DND-41 (cell line): ENCODE measurements around the gene NPHP4.

Source experiments
- ATAC-seq: fragments of 200-7000 bp; cut with Tn5 transposase; 3 replicates; pipeline ENCODE4 v1.9.1; 2021; ENCODE audit warnings: low read depth; ENCODE audit not compliant: insufficient read depth
- DNase-seq: peaks from one replicate; pipeline ENCODE4 v3.0.0-alpha.2; 2020
- H2AFZ ChIP-seq: 2 replicates; pipeline ENCODE4 v1.6.0; 2012; ENCODE audit warnings: low read depth, low read length
- H3K27ac ChIP-seq: 2 replicates; pipeline ENCODE4 v1.5.1; 2012; ENCODE audit warnings: low read length, inconsistent platforms
- H3K27me3 ChIP-seq: fragments of 200-600 bp; sonication (generic); 2 replicates; pipeline ENCODE4 v1.6.0; 2012; ENCODE audit warnings: low read length, mild to moderate bottlenecking, inconsistent platforms; ENCODE audit not compliant: insufficient read depth, poor library complexity
- H3K36me3 ChIP-seq: 2 replicates; pipeline ENCODE4 v1.5.1; 2012; ENCODE audit warnings: low read length, inconsistent platforms; ENCODE audit not compliant: insufficient read depth
- H3K4me1 ChIP-seq: 2 replicates; pipeline ENCODE4 v1.5.1; 2012; ENCODE audit warnings: mild to moderate bottlenecking, low read length; ENCODE audit not compliant: insufficient read depth
- H3K4me2 ChIP-seq: 2 replicates; pipeline ENCODE4 v1.6.0; 2012; ENCODE audit warnings: mild to moderate bottlenecking, moderate library complexity, low read length, inconsistent platforms; ENCODE audit not compliant: insufficient read depth
- H3K4me3 ChIP-seq, 2 experiments: fragments of 200-600 bp in 1 of 2; shearing (Covaris generic) in 1 of 2; 2 replicates each; pipeline ENCODE4 v1.5.1; 2012 to 2016; ENCODE audit warnings: inconsistent platforms in 2 of 2, low read length in 2 of 2, mild to moderate bottlenecking in 2 of 2, low read depth in 1 of 2, moderate library complexity in 1 of 2
- H3K79me2 ChIP-seq: 2 replicates; pipeline ENCODE4 v1.6.0; 2012; ENCODE audit warnings: low read length, inconsistent platforms; ENCODE audit not compliant: insufficient read depth
- H3K9ac ChIP-seq: 2 replicates; pipeline ENCODE4 v1.6.0; 2012; ENCODE audit warnings: low read depth, mild to moderate bottlenecking, inconsistent platforms, low read length, moderate library complexity
- H3K9me3 ChIP-seq: 2 replicates; pipeline ENCODE4 v1.5.1; 2012; ENCODE audit warnings: low read length, moderate library complexity, mild to moderate bottlenecking, inconsistent platforms; ENCODE audit not compliant: insufficient read depth, severe bottlenecking
- H4K20me1 ChIP-seq: 2 replicates; pipeline ENCODE4 v1.6.0; 2012; ENCODE audit warnings: low read length; ENCODE audit not compliant: insufficient read depth
- CTCF ChIP-seq: IDR thresholded peaks from 2 replicates; pipeline ENCODE4 v1.5.1; 2012; ENCODE audit warnings: borderline replicate concordance, low read length, moderate library complexity, mild to moderate bottlenecking; ENCODE audit not compliant: poor library complexity, severe bottlenecking; ENCODE audit errors: extremely low read depth
- EZH2 ChIP-seq: IDR thresholded peaks from 3 replicates; pipeline ENCODE4 v1.6.1; 2012; ENCODE audit warnings: borderline replicate concordance, low read depth, mild to moderate bottlenecking, moderate library complexity, low read length, inconsistent platforms; ENCODE audit not compliant: severe bottlenecking

Gene NPHP4

GRCh38 chr1:5961601-5962000 is 30.6 kb downstream of the NPHP4 start:
- Histone ChIP-seq H3K4me3 (no peak overlapping the region), H3K79me2 (no peaks in the 10 kb centered on the region), H3K27ac (no peak overlapping the region), H3K9me3 (no peaks in the 10 kb centered on the region), H3K4me1 (no peaks in the 10 kb centered on the region), H3K36me3 (peaks cover 78% of the 10 kb centered on the region), H3K27me3 (no peaks in the 10 kb centered on the region), H2AFZ (no peak overlapping the region), H3K9ac (no peak overlapping the region), H4K20me1 (peaks cover 16% of the 10 kb centered on the region), H3K4me2 (no peak overlapping the region)
- TF ChIP-seq EZH2, result no peak
- TF ChIP-seq CTCF, result no peak
- ATAC-seq (no peak), DNase-seq (no peak)

GRCh38 chr1:5960336-5960735 is 31.9 kb downstream of the NPHP4 start:
- Histone ChIP-seq H3K4me1 (no peaks in the 10 kb centered on the region), H3K9ac (no peak overlapping the region), H3K4me2 (no peak overlapping the region), H3K36me3 (peaks cover 79% of the 10 kb centered on the region), H3K4me3 (no peak overlapping the region), H4K20me1 (peaks cover 15% of the 10 kb centered on the region), H3K79me2 (no peaks in the 10 kb centered on the region), H2AFZ (no peak overlapping the region), H3K9me3 (no peaks in the 10 kb centered on the region), H3K27ac (no peak overlapping the region), H3K27me3 (no peaks in the 10 kb centered on the region)
- no peak for ATAC-seq
- no peak for TF ChIP-seq CTCF
- TF ChIP-seq EZH2, result no peak
- DNase-seq, result no peak

- peaks cover 83% of the 10 kb centered on the region for H3K36me3 ChIP-seq
- no peak overlapping the region for H2AFZ ChIP-seq
- ATAC-seq (no peak), DNase-seq (no peak)
- TF ChIP-seq EZH2 (no peak), CTCF (no peak)
- no peak overlapping the region for H3K9ac ChIP-seq
- no peaks in the 10 kb centered on the region for H3K4me1 ChIP-seq
- no peaks in the 10 kb centered on the region for H3K9me3 ChIP-seq
- no peak overlapping the region for H3K4me3 ChIP-seq
- H3K27me3 ChIP-seq, result no peaks in the 10 kb centered on the region
- H3K27ac ChIP-seq, result no peak overlapping the region
- no peaks in the 10 kb centered on the region for H3K79me2 ChIP-seq
- peaks cover 15% of the 10 kb centered on the region for H4K20me1 ChIP-seq
- no peak overlapping the region for H3K4me2 ChIP-seq
These were observed 32.5 kb downstream of the NPHP4 start for GRCh38 chr1:5959667-5960230.

- Histone ChIP-seq H3K4me1 (no peaks in the 10 kb centered on the region), H3K9ac (no peak overlapping the region), H4K20me1 (peaks cover 15% of the 10 kb centered on the region), H3K4me3 (no peak overlapping the region), H3K27ac (no peak overlapping the region), H3K9me3 (no peaks in the 10 kb centered on the region), H3K27me3 (no peaks in the 10 kb centered on the region), H3K36me3 (peaks cover 78% of the 10 kb centered on the region), H3K79me2 (no peaks in the 10 kb centered on the region), H2AFZ (no peak overlapping the region), H3K4me2 (no peak overlapping the region)
- DNase-seq (no peak), ATAC-seq (no peak)
- TF ChIP-seq CTCF (no peak), EZH2 (no peak)
These were observed 33.1 kb downstream of the NPHP4 start for GRCh38 chr1:5959087-5959486.
